SW480 (cell line): ENCODE results near the gene KIF17.

Source experiments
- DNase-seq: peaks from one replicate; pipeline ENCODE4 v3.0.0-alpha.2; 2016; ENCODE audit warnings: low spot score

KIF17 gene

DNA sequence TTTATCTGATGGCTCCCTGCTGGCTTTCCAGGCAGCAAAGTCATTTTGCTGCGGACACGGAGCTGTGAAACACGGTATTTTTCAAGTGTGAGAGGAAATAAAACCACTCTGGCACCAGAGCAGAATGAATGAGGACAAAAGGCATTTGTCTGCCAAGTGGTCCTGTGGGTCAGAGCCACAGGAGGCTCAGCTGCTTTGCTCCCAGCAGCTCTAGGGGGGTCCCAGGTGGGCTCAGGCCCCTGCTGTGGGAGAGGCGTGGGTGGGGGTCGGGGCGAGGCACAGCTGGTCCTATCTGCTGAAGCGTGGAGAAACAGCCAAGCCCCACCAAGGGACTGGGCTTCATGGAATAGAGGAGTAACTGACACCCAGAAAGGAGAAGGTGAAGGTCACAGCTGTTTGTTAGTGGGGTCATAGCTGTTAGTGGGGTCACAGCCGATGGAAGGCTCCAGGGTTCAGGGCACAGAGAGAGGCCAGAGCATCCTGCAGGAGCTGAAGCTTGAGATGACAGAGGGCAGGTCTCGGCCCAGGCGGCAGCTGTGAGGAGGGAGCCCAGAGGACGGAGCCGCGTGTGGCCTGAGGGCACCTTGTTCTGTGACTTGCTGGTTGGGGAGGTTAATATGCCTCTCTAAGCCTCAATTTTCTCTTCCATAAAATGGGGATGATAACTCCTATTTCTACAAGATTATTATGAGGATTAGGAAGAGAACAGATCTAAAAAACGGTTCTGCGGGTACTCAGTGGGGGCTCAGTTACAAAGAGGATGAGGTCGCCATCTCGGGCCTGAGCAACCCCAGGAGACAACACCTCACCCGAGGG, 7.1 kb downstream of the KIF17 start:
- DNase-seq, result no peak

DNA sequence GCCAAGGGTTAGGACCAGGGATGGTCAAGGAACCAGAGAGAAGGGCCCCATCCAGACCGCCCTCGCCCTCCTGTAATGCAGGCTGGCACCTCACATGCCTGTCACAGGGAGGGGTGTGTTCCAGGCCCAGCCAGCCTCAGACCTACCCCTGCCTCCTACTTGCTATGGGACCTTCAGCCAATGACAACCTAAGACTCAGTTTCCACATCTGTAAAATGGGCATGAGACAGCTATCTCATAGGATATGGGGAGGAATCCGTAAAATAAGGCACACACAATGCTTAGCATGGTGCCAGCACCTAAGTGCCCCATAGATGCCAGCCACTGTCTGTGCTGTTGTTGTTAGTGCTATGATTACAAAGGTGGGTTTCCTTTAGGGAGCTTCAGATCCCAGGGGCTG, 7.9 kb downstream of the KIF17 start:
- no peak for DNase-seq

DNA sequence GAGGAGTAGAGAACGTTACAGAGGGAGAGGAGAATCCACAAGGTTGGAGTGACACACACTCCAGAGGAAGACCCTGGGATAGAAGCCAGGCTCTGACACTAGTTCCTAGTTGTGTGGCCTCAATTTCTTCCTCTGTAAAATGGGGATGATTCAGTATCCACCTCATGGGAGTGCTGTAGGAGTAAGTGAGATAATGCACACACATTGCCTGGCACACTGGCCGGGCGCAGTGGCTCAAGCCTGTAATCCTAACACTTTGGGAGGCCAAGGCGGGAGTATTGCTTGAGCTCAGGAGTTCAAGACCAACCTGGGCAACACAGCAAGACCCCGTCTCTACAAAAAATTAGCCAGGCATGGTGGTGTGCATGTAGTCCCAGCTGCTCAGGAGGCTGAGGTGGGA, 8.9 kb downstream of the KIF17 start:
- DNase-seq, result no peak

DNA sequence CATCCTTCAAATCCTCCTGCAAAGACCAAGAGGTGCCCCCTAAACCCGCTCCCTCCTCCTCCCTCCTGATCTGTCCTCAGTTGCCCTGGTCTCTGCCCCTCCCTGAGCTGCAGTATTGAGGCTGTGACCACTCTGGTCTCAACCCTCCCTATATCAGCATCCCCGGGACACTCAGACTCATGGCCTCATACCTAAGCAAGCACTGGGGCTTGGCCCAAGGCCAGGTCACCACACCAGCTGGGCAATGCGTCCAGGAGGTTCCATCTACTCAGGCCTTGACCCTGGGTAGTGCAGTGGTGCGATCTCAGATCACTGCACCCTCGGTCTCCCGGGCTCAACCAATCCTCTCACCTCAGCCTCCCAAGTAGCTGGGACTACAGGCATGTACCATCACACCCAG, 9.8 kb downstream of the KIF17 start:
- no peak for DNase-seq

DNA sequence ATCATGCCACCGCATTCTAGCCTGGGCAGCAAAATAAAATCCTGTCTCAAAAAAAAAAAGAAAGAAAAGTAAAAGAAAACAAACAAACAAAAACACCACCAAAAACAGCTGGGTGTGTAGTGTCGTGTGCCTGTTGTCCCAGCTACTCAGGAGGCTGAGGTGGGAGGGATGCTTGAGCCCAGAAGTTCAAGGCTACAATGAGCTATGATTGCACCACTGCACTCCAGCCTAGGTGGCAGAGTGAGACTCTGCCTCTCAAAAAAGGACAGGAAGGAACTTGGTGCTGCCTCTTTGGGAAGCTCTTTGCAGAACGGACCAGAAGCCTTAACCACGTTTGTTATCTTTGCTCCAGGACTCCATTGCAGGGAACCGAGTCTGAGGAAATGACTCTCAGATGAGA, 11.0 kb downstream of the KIF17 start:
- no peak for DNase-seq

DNA sequence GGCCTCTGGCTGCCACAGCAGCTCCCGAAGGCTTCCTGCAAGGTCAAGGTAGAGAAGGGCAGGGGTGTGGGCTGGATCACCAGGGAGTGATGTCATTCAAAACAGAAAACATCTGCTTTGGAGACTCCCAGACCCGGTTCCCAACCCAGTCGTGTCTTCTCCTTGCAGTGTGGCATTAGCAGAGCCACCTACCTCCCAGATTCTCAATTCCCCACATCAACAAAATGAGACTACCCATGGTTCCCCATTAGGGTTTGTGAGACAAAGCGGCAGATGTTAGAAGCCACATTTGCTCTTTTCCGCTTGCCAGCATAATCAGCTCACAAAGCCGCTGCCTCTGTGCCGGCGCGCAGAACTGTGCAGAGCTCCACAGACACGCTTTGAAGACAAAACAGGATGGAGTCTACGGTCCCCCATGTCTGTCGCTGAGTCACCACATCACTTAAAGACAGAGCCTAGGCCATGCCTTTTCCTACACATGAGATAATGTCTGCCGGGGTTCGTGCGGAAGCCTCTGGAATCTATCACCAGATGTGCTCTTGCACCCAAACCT, 12.5 kb downstream of the KIF17 start:
- no peak for DNase-seq

DNA sequence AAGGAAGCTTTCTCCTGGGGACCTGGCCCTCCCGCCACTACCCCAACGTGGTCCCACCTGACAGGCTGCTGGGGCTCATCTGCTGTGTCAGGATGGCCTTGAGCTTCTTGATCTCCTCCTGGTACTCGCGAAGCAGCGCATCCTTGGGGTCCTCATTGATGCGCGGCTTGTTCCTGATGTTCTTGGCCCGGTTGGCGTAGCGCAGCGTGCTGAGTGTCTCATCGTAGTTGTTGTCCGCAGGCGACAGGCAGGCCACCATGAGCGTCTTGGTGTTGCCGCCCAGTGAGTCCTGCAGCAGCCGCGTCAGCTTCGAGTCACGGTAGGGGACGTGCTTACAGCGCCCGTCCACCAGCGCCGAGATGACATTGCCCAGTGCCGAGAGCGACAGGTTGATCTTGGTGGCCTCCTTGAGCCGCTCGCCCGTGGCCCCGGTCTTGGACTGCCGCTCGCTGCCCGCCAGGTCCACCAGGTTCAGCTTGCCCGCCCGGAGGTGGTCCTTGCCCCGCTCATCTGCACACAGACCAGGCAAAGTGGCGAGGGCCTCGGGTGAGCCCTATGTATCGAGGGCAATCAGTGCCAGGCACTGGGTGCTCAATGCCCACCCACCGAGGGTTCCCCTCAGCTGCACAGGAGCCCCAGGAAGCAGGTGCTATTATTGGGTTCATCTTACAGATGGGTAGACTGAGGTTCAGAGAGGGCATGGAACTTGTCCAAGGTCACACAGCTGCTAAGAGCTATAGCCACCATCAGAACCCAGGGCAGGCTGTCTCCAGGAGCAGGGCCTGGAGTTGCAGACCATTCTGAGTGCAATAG, 13.2 kb downstream of the KIF17 start:
- DNase-seq, result no peak

DNA sequence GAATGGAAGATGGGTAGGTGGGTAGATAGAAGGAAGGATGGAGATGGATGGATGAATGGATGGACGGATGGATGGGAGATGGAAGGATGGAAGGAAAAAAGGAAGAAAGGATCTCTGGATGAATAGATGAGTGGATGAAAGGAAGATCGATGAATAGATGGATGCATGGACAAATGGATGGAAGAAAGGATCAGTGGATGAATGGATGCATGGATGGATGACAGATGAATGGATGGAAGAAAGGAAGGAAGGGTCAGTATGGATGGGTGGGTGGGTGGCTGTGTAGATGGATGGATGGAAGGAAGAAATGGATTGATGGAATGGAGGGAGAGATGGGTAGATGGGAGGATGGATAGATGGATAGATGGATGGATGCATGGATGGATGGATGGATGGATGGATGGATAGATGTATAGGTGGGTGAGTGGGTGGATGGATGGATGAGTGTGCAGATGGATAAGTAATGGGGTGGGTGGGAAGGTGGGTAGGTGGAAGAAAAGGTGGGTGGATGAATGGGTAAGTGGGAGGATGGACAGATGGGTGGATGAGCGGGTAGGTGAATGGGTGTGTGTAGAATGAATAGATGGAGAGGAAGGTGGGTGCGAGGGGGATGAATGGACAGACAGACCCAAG, 14.6 kb downstream of the KIF17 start:
- DNase-seq, result no peak

DNA sequence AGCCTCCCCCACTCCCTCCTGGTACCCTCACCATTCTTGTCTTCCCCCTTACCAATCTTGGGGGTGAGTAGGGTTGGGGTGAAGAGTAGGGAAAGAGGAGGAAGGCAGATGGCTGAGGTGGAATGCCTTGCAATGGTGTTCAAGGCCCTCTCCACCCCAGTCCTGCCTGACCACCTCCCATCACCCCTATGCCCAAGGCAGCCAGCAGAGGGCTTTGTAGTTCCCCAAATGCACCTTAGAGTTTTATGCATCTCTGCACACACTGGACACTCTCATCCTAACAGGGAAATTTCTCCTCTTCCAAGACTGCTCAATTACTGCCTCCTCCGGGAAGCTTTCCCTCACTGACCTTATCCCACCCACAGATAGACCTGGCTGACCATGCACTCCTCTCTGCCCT, 15.4 kb downstream of the KIF17 start:
- DNase-seq, result no peak

DNA sequence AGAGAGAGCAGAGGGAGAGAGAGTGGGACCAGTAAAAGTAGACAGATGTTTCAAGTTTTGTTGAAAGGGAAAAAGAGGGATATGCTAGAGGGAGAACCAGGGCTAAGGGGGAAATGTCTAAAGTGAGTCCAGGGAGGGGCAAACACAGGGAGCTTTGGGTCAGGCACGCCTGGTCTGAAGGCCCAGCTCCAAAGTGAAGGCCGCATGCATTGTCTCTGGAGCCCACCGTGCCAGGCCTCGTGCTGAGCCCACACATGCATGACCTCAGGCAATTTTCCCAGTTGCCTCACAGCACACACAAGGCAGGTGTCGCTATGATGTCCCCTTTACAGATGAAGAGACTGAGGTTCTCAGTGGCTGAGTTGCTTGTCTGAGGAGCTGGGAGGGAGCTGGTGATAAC, 16.0 kb downstream of the KIF17 start:
- DNase-seq, result no peak

DNA sequence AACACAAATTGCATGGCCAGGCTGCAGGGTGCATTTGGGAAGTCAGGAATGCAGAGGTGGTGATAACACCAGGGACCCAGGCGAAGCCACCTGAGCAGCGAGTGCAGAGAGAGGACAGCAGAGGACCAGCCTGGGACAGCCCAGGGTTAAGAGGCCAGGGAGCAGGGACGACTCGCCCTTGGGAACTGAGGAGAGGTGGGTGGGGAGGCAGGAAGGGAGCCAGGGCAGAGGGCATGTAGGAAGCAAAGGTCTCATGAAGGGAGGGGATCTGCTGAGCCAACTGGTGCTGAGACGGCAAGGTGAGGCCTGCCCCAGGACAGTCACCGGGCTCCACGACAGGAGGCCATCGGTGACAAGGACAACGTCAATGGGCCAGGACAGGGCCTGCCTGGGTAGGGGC, 16.4 kb downstream of the KIF17 start:
- DNase-seq, result no peak

DNA sequence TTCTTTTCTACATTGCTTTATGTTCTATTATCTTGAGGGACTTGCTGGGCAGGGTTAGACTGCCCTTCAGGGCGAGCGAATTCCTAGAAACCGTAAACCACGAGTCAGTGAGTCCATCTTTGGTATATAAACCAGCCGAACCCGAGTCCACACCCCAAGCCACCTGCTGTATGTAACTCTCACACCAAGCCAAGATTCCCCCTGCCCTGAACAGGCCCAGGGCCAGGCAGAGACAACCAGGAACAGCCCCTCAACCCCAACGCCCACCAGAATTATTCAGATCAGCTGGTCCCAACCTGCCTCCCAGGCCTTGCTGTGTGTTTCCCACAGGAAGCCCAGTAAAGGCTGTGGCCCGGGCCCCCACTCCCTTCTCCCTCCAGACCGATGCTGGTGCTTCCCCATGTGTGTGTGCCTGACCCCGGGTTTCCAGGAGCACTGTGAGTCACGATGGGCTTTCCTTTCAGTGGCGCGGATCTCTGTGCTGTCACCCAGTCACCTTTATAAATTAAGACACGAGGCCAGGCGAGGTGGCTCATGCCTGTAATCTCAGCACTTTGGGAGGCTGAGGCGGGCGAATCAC, 17.1 kb downstream of the KIF17 start:
- DNase-seq, result no peak

DNA sequence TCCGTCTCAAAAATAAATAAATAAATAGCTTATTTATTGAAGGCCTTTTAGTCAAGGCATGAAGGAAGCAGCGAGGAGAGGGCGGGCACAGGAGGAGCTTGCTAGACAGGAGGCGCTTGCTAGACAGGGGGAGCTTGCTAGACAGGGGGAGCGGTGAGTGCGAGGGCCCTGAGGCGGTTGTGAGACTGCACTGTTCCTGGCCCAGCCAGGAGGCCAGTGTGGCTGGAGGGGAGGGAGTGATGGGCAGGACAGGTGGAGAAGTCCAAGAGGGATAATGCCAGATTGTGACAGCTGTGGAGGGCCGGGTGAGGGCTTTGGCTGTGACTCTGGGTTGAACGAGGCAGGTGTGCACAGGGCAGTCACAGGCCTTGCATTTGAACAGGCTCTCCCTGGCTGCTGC, 18.2 kb downstream of the KIF17 start:
- no peak for DNase-seq

DNA sequence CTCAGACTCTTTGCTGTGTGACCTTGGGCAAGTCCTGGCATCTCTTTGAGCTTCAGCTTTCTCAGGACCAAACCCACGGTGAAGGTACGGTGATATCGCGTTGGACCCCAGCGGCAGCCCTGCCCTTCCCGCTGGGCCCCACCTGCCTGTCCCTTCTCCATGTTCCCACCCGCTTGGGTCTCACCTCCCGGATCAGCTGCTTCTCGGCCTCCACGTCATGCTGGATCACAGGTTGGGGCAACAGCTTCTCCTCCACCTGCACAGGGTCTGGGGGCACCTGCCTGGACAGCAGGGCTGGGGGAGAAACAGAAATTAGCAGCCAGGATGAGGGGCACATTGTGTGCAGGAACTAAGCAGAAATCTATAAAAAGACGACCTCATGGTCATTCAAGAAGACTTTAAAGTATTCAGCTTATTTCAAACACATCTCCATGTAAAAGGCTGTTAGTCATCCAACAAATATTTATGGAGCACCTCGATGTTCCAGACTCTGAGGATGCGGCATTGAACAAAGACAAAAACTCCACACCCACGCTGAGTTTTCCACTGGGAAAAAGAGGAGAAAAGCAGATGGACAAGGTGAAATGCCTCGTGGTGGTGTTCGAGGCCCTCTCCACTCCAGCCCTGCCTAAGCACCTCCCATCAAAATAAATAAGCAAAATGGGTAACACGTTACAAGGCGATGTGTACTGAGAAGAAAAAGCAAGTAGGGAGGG, 19.5 kb downstream of the KIF17 start:
- peak; percentile 85 for DNase-seq

DNA sequence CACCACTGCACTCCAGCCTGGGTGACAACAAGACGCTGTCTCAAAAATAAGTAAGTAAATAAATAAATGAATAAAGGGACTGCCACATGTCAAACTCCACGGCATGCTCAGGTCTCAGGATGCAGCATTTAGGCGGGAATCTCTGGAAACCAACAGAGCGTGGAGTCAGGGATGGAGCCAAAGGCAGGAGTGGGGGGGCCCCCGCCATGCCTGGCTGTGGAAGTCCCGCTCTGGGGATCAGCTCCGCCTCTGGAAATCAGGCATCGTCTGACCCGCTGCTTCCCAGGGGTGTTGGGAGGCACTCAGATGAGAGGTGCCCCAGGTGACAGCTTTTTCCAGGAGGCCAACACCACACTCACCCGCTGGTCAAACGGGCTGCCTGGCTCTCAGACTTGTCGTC, 20.2 kb downstream of the KIF17 start:
- DNase-seq, result no peak

DNA sequence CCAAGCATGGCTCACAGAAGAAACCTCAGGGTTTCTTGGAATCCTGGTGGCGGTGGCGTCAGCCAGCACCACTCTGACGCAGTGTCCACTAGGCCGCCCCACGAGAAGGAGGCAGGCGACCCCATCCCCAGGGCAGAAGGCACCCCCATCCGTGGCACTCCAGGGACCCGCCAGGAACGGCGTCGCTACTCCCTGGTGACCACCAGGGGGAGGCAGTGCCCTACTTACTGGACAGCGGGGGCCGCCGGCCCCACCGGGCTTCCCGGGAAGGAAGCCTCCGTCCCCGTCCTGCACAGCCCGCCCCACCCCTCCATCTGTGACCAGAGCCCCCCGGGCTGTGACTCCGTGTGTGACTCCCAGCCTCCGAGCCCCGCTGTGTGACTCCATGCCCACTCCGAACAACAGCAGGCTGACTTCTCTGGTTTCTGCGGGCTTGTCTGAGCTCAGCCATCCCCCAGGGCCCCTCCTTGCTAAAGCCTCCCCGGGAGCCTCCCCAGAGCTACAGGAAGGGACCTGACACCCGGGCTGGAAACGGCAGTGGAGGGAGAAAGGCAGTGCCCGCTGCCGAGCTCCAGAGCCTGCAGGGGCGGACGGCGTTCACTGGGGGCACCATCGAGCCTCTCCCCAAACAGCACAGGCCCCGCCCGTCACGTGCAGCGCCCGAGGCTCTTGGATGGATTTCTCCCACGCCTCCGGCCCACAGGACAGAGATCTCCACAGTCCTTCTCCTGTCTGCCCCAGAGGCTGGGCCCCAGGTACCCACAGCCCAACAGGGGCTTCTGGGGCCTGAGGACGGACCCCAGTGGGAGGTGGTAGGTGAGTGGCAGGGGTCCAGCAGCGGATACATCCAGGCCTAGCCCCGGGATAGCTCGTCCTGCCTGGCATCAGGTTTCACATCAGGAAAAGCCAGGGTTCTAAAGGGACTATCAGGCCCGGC, 21.1 kb downstream of the KIF17 start:
- peak; percentile 94 for DNase-seq

DNA sequence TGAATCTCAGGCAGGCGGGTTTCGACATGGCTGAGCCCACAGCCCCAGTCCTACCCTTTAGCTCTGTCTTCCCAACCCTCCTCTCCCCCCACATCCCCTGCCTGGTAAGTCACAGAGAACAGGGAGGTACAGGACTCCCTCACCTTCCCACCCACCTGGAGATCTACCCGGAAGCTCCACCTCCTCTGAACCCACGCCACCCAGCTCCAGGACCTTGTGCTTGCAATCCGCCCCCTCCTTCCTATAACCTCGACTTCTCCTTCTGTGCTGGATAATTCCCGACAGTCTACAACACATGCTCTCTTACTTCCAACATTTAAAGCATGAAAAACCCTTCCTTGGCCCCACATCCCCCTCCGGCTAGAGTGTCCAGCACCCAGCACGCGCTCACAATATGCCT, 22.3 kb downstream of the KIF17 start:
- no peak for DNase-seq

DNA sequence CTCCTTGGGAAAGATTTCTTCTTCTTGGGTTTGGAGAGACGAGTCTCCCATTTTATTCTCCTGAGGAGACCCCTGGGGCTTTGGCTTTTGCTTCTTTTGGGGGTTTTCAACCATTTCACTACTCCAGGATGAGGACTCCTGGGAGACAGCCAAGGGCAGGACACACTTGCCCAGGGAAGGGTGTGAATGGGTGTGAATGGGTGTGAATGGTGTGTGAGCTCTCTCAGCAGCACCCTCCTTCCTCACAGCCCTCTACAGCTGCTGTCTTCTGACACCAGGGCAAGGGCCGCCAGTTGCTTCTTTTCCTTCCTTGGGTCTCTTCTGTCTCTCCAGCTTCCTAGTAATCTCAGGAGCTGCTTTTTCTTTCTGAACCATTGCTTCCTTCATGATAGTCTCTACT, 24.2 kb downstream of the KIF17 start:
- DNase-seq, result no peak

DNA sequence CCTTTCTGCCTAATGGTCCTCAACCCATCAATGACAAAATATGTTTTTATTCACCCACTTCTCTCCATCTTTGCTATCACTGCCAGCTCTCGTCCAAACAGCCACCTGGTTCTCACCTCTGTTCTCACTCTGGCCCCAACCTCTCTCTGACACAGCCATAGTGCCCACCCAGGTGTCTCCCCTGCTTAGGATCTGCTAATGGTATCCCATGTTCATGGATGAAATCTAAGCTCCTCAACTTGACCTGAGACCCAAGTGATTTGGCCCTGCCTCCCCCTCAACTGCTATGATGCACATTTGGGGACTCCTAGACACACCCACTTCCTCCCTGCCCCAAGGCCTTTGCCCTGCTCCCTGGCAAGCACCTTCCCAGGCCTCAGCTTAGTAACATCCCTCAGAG, 25.9 kb downstream of the KIF17 start:
- DNase-seq, result no peak

DNA sequence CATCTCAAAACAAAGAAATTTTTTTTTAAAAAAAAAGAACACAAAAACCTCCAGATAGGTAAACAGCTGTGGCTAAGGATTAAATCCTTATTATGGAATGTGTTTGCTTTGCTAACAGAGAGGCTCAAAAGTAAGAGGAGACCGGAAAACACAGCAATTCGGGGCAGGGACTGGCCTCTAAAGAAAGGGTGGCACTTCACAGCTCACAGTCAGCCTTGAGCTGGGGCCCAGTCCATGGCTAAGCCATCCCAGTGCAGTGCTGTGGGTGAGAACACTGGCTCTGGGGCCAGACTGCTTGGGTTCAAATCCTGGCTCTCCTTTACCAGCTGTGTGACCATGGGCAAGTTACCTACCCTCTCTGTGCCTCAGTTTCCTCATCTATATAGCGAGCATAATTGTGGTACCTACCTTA, 28.2 kb downstream of the KIF17 start:
- no peak for DNase-seq
